Measurements from ENCODE around the gene SMC1A.
"Not testable (repeated sequence)": the region's sequence is repeated elsewhere in the genome, so short reads cannot be mapped to it uniquely, and the experiment has no call there.

SMC1A gene

DNA sequence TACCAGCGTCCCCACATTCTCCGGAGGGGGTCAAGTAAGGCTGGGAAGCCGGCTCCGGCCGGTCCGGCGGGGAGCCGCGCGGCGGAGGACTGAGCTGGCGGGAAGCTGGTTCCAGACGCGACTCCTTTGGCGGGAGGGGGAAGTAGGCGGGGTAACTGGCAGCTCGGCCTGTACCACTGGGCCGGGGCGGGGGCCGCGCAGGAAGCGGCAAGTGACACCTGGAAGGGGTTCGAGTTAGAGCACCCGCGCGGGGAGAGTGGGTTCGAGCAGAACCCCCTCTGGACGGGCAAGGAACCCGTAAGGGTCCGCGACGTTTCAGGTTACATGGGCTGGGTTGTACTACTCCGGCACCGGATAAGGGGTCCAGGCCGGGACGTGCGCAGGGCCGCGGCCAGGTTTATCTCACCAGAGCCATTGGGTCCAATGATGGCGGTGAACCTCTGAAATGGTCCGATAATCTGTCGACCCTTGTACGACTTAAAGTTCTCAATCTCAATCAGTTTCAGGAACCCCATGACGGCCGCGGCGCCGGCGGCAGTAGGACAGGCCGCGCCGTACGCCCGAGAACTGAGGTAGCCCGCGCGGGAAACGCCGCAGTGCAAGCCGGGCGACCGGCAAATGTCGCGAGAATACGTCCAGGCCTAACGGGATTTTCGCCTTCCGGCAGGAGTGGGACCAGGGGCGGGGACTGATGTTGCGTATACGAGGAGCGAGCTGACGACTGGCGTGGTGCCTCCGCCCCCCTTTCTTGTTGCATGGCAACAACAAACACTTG lies at the start of gene SMC1A:
TSS of gene SMC1A (minus strand) at position 569 of the 775 bp plus-strand sequence. CDS start at position 515, 54 bp downstream.
- DNase-seq (ENCODE audit: low spot score) = peak; percentile 91

DNA sequence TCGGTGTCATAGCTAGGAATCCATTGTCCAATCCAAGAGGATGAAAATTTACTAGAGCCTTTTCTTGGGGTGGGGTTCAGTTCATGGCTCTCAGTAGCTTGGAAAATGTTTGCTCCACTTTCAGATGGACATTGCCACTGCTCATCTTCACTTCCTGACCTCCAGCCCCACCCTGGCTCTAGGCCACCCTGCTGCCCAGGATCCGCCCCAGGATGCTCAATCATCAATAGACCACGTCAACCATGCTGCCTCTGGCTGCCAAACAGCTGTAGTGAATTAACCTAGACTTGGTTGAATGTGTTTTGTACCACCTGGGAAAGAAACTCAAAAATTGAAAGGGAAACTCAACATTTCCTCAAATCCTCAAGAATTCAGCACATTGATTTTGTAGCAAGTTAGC lies 48.9 kb upstream of the SMC1A start:
- no peak for DNase-seq (ENCODE audit: low spot score)

DNA sequence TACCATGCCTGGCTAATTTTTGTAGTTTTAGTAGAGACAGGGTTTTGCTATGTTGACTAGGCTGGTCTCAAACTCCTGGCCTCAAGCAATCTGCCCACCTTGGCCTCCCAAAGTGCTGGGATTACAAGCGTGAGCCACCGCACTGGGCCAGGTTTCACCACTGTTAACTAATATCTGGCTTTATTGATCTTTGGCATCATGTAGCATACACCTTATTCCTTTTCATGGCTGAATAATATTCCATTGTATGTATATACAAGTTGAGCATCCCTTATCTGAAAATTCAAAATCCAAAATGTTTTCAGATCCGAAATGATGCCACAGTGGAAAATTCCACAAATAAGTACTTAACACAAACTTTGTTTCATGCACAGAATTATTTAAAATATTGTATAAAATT lies 46.2 kb upstream of the SMC1A start:
- not testable (repeated sequence) for DNase-seq (ENCODE audit: low spot score)

DNA sequence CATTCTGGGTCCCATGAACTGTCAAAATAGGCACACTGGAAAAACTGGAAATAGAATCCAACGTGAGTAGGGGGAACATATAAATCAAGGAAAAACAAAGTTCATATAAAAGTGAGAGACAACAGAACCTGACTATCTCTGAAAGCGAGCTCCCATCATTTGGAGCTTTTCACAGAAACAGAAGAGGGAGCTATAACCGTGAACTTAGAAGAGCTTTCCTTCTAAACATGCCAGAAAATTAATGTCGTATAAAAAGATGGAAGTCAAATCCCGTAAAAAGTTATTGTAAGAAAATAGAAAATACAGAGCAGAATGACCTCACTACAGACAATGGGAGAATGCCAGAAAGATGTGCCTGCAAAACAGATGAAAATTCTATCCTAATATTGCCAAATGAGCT lies 35.6 kb upstream of the SMC1A start:
- no peak for DNase-seq (ENCODE audit: low spot score)

DNA sequence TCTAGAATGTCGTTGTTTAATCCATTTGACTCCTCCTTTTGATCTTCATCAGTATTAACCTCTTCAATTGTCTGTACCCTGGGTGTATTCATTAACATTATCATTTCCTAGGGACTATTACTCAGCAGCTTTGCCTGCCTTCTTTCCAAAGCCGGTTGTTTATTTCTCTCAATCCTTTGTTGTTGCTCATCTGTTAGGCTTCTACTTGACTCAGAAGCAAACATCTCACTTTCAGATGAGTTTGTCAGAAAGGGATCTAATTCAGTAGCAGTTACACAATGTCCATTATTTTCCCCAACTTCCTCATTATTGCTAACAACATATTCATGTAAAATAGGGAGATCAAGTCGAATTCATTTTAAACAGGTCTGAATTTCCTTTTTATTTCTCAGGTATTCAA lies 33.8 kb upstream of the SMC1A start:
- DNase-seq (ENCODE audit: low spot score) = no peak

DNA sequence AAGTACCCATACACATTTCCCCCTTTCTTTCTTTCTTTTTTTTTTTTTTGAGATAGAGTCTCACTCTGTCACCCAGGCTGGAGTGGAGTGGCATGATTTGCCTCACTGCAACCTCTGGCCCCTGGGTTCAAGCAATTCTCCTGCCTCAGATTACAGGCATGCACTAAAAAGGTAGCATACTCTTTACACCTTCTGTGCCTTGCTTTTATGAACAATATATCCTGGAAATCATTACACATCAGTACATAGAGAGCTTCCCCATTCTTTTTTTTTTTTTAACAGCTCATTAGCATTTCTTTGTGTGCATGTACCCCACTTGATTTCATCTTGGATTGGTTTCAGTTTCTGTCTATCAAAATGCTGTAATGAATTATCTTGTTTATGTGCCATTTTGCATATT lies 30.4 kb upstream of the SMC1A start:
- DNase-seq (ENCODE audit: low spot score) = no peak

DNA sequence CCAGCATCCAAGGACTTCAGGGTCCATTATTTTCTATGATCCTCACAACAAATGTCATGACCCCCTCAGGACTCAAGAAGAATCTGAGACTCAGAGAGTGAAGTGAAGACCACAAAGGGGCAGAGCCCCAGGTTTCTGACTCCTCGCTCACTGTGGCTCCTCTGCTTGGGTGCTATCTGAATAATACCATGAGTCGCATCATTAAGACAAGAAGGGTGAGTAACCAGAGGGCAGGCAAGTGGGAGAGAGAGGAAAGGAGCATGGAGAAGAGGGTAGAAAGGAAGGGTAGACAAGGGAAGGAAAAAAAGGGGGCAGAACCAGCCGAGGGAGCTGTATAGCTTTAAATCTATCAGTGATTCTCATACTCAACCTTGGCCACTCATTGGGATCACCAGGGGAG lies 27.2 kb upstream of the SMC1A start:
- DNase-seq (ENCODE audit: low spot score) = no peak

DNA sequence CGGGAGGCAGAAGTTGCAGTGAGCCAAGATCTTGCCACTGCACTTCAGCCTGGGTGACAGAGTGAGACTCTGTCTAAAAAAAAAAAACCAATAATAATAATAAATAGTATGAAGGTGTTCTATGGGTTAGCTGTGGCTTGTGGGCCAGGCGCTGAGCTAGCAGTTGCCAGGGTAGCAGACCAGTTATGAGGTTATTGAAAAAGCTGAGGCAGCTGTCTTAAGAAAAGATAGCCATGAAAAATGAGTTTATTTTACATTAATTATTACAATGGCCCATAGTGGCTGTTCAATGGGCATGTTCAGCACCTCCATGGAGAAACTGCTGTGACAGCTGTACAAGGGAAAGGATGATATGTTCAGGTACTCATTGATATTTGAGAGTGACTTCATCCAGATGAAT lies 25.0 kb upstream of the SMC1A start:
- no peak for DNase-seq (ENCODE audit: low spot score)

DNA sequence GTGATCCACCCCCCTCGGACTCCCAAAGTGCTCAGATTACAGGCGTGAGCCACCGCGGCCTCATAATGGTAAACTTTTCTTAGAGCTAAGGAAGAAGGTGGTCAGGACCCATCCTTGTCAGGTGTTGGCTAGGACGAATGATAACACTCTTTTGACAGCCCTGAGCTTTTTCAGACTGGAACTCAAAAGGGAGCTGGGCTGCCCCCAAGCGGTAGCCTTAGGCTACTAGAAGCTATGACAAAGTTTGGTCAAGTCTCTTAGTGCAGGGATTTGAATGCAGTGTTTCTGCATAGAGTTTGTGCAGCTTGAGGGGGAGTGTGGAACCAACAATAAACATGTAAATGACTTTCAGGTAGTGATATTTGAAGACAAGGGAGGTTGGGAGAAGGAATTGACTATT lies 23.5 kb upstream of the SMC1A start:
- DNase-seq (ENCODE audit: low spot score) = peak; percentile 26

DNA sequence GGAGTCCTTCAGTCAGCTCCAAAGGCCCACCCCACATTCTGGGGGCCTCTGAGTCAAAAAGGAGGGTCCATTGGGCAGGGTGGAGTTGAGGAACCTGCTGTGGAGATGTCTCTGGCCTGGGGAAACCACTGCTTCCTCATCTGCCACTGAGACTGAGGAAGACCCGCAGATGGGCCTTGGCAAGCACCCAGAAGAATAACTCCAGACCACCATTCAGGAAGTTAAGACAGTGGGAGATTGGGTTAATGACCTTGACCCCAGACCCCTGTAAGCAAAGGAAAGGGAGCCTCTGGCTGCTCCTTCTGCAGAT lies 19.8 kb upstream of the SMC1A start:
- DNase-seq (ENCODE audit: low spot score) = no peak

DNA sequence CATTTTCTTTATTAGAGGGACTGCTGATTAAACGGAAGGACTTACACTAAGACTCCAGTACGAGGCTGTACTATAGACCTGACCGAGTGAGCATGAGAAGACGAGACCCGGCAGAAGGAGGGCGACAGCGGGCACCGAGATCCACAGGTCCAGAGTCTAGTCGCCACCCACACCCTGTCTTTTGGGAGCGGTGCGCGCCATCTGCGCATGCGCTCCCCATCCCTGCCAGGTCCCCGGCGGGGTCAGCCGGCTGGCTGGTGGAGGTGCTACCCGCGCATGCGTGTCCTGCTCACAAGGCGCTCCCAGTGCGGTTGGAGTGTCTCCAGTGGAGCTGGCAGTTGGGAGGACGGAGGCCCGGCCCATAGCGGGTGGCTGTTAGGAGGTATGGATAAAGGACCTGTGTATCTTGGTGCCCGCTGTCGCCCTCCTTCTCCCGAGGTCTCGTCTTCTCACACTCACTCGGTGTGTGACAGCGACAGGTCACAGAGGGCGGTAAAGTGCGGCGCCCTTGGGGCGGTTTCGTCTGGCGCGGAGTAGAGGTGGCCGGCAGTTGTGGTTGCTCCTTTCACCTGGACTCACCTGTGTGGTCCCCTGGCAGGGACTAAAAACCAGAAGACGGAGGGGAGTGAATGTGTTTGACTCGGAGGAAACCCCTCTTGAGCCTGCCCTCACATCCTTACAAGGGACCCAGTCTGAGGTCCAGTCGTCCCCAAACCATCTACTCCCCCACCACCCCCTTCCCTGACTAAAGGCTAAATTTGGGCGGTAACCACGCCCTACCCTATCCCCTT lies 19.3 kb upstream of the SMC1A start:
- DNase-seq (ENCODE audit: low spot score) = peak; percentile 86

DNA sequence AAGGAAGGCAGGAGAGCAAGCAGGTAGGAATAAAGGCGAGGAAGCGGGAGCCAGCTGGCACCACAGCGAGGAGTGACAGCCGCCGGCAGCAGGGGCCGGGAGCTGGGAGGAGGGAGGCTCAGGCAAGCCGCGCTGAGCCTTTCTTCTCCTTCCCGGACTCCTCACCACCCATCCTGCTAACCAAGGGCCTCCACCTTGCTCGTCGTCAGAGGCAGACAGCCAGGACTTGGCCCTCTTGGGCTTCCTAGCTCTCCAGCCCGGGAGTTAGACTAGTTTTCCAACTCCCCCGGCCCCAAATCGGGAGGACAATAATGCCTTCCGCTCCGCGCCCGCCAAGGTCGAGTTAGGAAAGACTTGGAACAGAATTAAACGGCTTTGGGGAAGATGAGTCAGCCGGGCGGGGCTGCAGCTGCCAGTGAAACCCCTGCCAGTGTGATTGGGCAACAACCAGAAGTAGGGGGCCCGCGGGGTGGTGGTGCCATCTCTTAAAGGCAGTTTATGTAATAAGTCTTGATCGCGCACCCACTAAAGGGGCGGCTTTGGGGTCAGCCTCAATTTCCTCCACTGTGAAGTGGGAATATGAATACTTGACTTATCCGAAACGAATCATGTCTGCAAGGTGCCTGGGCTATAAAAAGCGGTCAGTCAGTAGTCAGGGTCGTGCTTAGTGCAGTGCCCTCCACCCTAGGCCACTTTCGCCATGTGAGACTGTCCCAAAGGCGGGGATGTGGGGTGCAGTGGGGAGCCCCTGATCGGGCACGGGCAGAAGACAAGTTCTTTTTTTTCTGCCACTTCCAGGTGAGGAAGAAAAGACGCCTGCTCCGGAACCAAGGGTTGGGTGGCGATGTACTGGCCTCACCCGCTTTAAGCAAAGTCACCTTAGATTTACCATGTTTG lies 18.4 kb upstream of the SMC1A start:
- no peak for DNase-seq (ENCODE audit: low spot score)

DNA sequence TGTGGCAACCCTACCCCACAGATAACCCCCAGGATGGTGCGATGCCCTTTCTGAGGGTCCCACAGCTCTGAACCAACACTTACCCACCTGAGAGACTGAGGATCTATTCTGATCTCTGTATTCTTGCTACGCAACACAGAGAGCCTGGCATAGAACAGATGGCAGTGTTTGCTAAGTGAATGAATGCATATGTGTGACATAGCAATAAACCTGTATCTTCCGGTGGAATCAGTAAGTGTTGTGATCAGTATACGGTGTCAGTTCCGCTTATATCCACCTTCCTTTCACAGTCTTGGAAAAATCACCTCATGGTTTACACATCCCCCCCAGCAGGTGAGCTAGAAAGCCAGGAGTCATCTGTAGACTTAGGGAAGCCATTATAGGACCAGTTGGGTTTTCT lies 17.6 kb upstream of the SMC1A start:
- DNase-seq (ENCODE audit: low spot score) = no peak

DNA sequence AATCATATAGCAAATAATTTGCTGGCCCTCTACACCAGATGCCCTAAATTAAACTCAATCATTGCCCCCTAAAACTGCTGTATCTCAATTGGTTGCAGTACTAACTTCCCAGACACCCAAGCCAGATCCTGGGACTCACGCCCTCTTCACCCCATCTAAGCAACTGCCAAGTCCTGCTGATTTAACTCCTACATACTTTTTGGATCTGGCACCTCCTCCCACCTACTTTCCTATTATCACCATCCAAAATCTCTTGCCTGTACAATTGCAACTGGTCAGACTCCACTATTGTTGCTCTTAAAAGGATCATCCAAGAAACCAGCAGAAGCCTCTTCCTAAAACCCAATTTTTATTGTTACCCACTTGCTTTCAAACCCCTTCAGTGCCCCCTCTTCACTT lies 16.4 kb upstream of the SMC1A start:
- no peak for DNase-seq (ENCODE audit: low spot score)

DNA sequence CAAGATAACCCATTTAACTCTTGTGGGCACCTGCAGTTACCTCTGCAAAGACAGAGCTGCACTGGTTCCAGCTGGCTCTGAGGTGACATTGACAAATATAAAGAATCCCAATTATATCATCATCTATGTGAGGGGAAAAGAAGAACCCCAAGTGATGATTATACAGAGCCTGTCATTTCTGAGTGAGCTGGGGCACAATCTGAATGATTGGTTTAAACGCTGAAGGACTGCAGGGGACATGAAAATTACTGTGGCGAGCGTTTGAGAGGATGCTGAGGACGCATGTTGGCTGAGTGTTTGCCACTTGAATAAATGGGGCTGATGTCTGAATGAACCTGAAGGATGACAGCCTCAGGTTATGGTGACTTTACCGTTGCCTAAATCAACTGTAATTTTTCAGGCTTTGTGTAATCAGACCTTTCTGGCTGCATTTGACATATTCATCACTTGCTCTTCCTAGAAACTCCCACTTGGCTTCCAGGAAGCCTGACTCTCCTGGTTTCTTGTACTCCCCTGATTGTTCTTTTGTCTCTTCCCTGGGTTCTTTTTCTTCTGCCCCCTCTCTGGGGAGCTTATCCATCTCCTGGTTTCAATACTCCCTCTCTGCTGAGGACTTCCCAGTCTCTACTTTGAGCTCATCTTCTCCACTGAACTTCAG lies 15.8 kb upstream of the SMC1A start:
- DNase-seq (ENCODE audit: low spot score) = no peak

DNA sequence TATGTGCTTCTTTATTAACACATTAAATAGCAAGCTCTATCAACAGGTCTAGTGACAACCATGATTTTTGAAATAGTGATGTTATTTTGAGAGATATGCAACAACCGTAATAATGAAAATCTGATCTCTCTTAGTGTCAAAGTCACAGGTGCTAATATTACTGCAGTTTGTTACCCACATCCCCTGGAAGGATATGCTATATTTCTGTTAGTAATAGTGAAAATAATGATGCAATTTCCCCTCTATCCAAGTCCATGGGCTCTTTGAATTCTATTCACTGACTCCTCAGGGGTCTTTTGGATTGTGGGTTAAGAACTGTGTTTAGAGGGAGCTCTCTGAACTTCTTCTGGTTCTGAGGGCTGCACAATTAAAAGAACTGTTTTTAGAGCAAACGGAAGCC lies 14.8 kb upstream of the SMC1A start:
- DNase-seq (ENCODE audit: low spot score) = no peak

DNA sequence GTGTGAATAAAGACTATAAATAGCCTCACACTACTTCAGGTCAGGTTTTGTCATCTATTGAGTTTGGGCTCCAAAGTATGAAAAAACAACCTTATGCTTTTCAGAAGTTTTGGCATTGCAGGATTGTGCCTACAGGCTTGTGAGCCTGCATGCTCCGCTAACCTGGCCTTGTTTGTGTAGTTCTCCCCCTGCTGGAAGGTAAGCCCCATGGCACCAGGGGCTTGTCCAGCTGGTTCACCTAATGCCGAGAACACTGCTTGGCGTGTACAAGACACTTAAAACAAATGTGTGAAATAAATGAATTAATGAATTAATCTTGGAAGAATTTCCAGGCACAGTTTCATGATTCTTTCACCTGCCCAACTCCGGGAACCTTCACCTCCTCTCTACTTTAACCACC lies 13.5 kb upstream of the SMC1A start:
- DNase-seq (ENCODE audit: low spot score) = peak; percentile 51

DNA sequence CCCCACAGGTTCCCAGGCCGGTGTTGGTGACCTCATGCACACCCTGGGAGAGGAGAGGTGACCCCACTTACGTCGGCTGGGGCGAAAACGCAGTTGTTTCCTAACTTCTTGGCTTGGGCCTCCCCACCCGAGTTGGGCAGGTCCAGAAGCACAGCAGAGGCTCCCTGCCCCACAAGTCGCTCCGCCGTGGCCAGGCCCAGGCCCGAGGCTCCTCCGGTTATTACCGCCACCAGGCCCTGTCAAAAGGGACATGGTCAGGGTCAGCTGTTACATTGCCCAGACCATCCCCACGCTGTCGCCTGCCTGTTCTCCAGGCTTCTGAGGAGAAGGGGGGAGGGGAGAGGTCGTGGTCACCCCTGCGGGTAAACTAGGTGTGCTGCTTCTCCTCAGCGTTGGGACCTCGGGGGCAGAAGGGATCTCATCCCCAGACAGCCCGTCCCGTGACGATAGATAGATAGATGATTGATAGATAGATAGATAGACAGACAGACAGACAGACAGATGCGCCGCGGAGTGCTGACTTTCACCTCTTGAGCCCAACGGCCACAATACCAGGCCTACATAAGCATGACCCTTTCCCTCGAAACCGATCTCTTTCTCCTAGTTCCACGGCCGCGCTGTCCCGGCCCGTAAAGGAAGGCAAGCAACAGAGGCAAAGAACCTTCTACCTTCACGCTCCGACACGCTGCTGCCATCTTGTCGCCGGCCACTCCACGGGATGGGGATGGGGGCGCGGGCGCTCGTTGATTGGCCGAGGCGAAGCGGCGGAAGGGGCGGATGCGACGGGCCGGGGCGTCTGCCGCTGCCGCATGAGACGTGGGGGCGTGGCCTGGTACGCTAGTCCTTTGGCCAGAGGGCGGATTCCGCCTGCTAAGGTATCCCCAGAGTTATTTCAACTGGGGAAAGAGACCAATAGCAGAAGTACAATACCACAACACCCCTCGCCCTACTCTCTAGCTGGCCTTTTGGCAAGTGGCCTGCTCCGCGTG lies 11.5 kb upstream of the SMC1A start, which contains the start of gene HSD17B10:
TSS of gene HSD17B10 (minus strand) at position 720 of the 989 bp plus-strand sequence. CDS start at position 695, 25 bp downstream.
- peak; percentile 92 for DNase-seq (ENCODE audit: low spot score)

DNA sequence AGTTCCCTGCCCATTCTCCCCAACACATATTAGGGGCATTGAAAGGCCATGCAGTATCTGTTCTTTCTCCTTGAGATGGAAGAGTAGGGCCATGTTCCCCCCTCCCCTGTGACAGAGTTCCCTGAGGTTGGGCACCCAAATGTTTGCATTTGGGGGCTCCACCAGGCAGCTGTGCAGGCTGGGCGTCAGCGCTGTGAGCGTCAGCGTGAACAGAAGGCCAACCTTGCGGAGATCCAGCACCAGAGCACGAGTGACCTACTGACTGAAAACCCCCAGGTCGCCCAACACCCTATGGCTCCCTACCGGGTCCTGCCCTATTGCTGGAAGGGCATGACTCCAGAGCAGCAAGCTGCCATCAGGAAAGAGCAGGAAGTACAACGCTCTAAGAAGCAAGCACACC lies 7.8 kb upstream of the SMC1A start:
- DNase-seq (ENCODE audit: low spot score) = no peak

DNA sequence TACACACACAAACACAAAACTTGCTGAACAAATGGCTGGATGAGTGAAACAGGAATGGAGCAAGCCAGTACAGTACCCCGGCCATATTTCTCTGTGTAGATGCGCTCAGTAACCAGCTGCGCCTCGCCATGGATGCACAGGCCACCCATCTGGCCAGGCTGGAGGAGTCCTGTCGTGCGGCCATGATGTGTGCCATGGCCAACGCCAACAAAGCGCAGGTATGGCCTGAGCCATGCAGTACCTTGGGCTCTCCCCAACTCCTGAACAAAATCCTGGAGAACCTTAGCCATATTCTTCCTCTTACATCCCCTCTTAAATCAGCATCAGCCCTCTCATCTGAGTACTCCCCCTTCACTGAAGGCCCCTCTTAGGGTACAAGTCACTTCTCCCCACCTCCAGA lies 7.3 kb upstream of the SMC1A start:
- no peak for DNase-seq (ENCODE audit: low spot score)

DNA sequence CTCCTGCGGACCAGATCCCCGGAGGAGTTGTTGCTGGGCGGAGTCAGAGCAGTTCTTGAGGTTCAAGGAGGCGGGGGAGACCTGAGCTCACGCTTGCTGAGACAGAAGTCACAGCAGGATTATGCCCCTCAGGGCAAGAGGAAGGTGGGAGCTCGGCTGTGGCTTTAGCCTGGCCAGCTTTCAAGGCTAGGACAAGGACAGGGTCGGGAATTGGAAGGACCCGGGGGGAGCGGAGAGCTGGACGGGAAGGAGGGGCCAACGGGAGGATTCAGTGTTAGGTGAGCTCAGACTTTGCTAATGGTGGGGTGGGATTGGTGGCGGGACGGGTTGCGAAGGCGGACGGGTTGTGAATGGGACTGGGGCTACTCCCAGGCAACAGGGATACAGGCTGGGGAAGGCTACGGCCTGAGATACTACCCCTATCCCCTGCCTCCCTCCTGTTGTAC lies 430 bp upstream of the SMC1A start, which contains the start of gene RIBC1:
TSS of gene RIBC1 (plus strand) at position 13 of the 446 bp plus-strand sequence. CDS start 3,404 bp downstream, outside the sequence.
- DNase-seq (ENCODE audit: low spot score) = peak; percentile 41
